Stomach (tissue), 9 donors: Measurements from ENCODE around the gene SEMA4B. TPM values are rescaled to one million over a fixed set of nuclear protein-coding genes. Genes with fewer than 3 reads are reported as not detected.
"Not testable (repeated sequence)": the region's sequence is repeated elsewhere in the genome, so short reads cannot be mapped to it uniquely, and the experiment has no call there.

Experiments
- DNase-seq, 2 donors: peaks; one replicate each; pipeline versions ENCODE4 v3.0.0 to v3.0.0-alpha.2; 2013 to 2019
- H3K27ac ChIP-seq, 5 donors: fragments of 200-600 bp in 4 of 5; sonication (generic) in 4 of 5; one replicate each; pipeline ENCODE4 v1.5.1; 2013 to 2019; ENCODE audit warnings: mild to moderate bottlenecking in 1 of 5, moderate library complexity in 1 of 5
- H3K27me3 ChIP-seq, 3 donors: fragments of 200-600 bp; sonication (generic); one replicate each; pipeline ENCODE4 v1.5.1; 2017 to 2019; ENCODE audit warnings: mixed run types in 1 of 3
- H3K36me3 ChIP-seq, 4 donors: fragments of 200-600 bp; sonication (generic); 1 replicate in 3 of 4; 2 replicates in 1 of 4; pipeline ENCODE4 v1.5.1; 2016 to 2019
- H3K4me1 ChIP-seq, 4 donors: fragments of 200-600 bp; sonication (generic); one replicate each; pipeline ENCODE4 v1.5.1; 2016 to 2019
- H3K4me3 ChIP-seq, 4 donors: fragments of 200-600 bp; sonication (generic) in 3 of 4; one replicate each; pipeline ENCODE4 v1.5.1; 2016 to 2019; ENCODE audit warnings: mild to moderate bottlenecking in 1 of 4
- H3K9me3 ChIP-seq, 4 donors: fragments of 200-600 bp; sonication (generic); one replicate each; pipeline ENCODE4 v1.5.1; 2016 to 2019
- CTCF ChIP-seq, 7 experiments: fragments of 450-650 bp in 4 of 7; fragments of 200-600 bp in 3 of 7; sonication (generic) in 3 of 7; IDR thresholded peaks; one replicate each; pipeline ENCODE4 v1.5.1; 2016 to 2019; ENCODE audit warnings: antibody characterized with exemption in 7 of 7, control low read depth in 2 of 7, mild to moderate bottlenecking in 1 of 7
- EP300 ChIP-seq: sonication (generic); formaldehyde crosslinking; IDR thresholded peaks from one replicate; pipeline ENCODE4 v1.6.1; 2017; ENCODE audit warnings: antibody characterized with exemption
- POLR2A ChIP-seq, 4 donors: fragments of 450-650 bp; IDR thresholded peaks; one replicate each; pipeline ENCODE4 v1.6.1; 2016; ENCODE audit warnings: antibody characterized with exemption in 4 of 4, control low read depth in 2 of 4, mild to moderate bottlenecking in 1 of 4, moderate library complexity in 1 of 4
- POLR2AphosphoS5 ChIP-seq, 3 donors: sonication (generic); formaldehyde crosslinking; IDR thresholded peaks; one replicate each; pipeline ENCODE4 v1.6.1; 2016; ENCODE audit warnings: antibody characterized with exemption in 3 of 3
- WGBS, 5 donors: extraction: QIAGEN DNeasy Blood & Tissue Kit in 3 of 5; methylation state at CpG; one replicate each; pipeline versions ENCODE4 v1.1.5 to v1.1.7; 2013 to 2018; 5-methylcytosine and 5-hydroxymethylcytosine counted together
- intact Hi-C: fragments of 100-400 bp; cut with DNase I; formaldehyde crosslinking; loops from one replicate; pipeline ENCODE4 v1.15.1; 2023; ENCODE audit warnings: low total_unique reads
- polyA plus RNA-seq, 3 donors: library from polyadenylated mRNA; stranded (reverse); fragments of 200-250 nt; gene quantifications; one replicate each; pipeline ENCODE4 v1.2.3, GENCODE V29; 2013
- total RNA-seq, 5 donors: library from RNA; depleted of rRNA; stranded (reverse); fragments of >200 nt; gene quantifications; one replicate each; pipeline versions ENCODE4 v1.1.0 to v1.2.3, GENCODE V29; 2014 to 2016
- donor health status: healthy with polysubstance abuse.
- donor health status: Bipolar disorder and iron deficiency.
- donor health status: healthy.

SEMA4B gene
- total and polyA plus RNA-seq, 8 donors: 11.3 to 199 (median 53.2) TPM

DNA sequence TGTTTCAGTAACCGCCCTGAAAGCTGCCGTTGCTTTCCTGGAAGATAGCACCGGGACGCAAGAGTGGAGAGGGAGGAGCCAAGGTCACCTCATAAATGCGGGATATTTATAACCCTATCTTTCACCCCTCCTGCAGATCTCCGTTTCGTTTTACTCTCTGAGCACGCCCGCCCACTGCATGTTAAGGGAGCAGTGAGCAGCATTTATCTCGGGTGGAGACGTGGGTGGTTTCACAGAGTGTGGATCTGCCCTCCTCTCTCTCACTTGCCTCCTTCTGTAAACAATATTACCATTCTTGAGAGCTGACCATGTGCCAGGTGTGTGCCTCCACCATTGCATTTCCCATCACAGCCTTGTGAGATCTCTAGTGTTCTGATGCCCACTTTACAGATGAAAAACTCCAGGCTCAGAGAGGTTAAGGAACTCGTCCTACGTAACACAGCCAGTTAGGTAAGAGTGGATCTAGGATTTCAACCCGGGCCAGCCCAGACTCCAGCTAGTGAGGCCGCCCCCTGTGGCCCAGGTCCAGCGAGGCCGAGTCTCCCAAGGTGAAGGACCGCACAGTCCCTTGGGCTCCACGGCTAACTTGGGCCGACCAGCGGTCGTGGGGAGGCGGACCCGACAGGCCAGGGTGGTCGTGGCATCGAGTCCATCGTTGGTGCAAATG lies 16.9 kb upstream of the SEMA4B start:
- Histone ChIP-seq H3K9me3 (no peaks in the 10 kb centered on the region), H3K27me3 (no peaks in the 10 kb centered on the region), H3K36me3 (no peaks in the 10 kb centered on the region), H3K4me1 (peaks cover 18 to 63% (median 43%) of the 10 kb centered on the region in 4 donors), H3K27ac (peak overlapping the region; percentile 93 to 98 (median 96)), H3K4me3 (peak overlapping the region; percentile 68 to 78 (median 76))
- peak; percentile 92 for TF ChIP-seq EP300
- no peak for TF ChIP-seq CTCF (IDR thresholded peaks at IDR 0.05)
- TF ChIP-seq POLR2A (IDR thresholded peaks at IDR 0.05): no peak
- TF ChIP-seq POLR2AphosphoS5 (IDR thresholded peaks at IDR 0.05): peak; percentile 57 to 94 (median 84)
- 6 to 14% (median 10%) methylated on average over 14 to 27 of the region's 27 CpGs for WGBS, 5 donors
- DNase-seq: peak; percentile 91 to 92
- intact Hi-C loops: no loop called here

GRCh38 chr15:90184786-90185704 lies 16.1 kb upstream of the SEMA4B start:
- H3K4me1 ChIP-seq: peaks cover 20 to 71% (median 49%) of the 10 kb centered on the region in 4 donors

DNA sequence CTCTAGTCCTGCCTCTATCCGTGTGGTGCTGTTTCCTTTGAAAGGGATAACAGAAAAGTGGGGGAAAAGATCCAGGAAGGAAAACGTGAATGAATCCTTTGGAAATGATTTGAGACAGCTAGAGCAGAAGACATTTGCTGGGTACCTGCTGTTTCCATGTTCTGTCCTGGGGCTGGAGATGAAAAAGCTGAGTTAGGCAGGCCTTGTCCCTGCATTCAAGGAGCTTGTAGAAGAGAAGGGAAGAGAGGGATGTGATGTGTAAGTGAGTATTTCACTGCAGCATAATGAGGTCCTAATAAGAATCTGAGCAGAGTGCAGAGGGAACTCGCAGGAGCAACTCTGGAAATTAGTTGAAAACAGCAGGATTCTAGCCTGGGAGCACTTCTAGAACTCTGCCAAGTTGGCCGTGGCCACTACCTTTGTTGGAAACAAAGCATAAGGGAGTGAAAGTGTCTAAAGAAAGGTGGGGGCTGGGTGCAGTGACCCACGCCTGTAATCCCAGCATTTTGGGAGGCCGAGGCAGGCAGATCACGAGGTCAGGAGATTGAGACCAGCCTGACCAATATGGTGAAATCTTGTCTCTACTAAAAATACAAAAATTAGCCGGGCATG lies 13.8 kb upstream of the SEMA4B start:
- TF ChIP-seq EP300 (no peak), CTCF (IDR thresholded peaks at IDR 0.05) (no peak), POLR2A (IDR thresholded peaks at IDR 0.05) (no peak)
- H3K27me3 ChIP-seq: no peaks in the 10 kb centered on the region
- H3K27ac ChIP-seq: peak overlapping the region in 3 of 5 donors; percentile 93 to 97 (median 94)
- H3K4me3 ChIP-seq: peak overlapping the region in 1 of 4 donors; percentile 1
- no peaks in the 10 kb centered on the region for H3K9me3 ChIP-seq
- peaks cover 41 to 94% (median 72%) of the 10 kb centered on the region in 4 donors for H3K4me1 ChIP-seq
- 60 to 71% (median 64%) methylated on average over 8 of the region's 8 CpGs for WGBS, 5 donors
- H3K36me3 ChIP-seq: no peaks in the 10 kb centered on the region
- intact Hi-C loops: no loop called here
- no peak for DNase-seq

More at GRCh38 chr15:90184786-90185704, 16.1 kb upstream of the SEMA4B start:
- peak; percentile 74 to 90 for DNase-seq
- Histone ChIP-seq H3K4me3 (peak overlapping the region; percentile 68 to 78 (median 76)), H3K27ac (peak overlapping the region; percentile 93 to 98 (median 96)), H3K36me3 (no peaks in the 10 kb centered on the region), H3K27me3 (no peaks in the 10 kb centered on the region), H3K9me3 (no peaks in the 10 kb centered on the region)
- TF ChIP-seq POLR2AphosphoS5 (IDR thresholded peaks at IDR 0.05): peak in 1 of 3 donors; percentile 64
- TF ChIP-seq CTCF (IDR thresholded peaks at IDR 0.05): peak in 1 of 7 experiments; percentile 20
- TF ChIP-seq EP300: no peak
- TF ChIP-seq POLR2A (IDR thresholded peaks at IDR 0.05): peak in 1 of 4 donors; percentile 34
- intact Hi-C loops: no loop called here
- WGBS, 5 donors: 2 to 15% (median 3%) methylated on average over 9 to 67 of the region's 67 CpGs

- H3K9me3 ChIP-seq, intact Hi-C loops, DNase-seq, H3K27me3 ChIP-seq, H3K36me3 ChIP-seq, H3K4me3 ChIP-seq: not testable (repeated sequence)
- H3K4me1 ChIP-seq: peaks cover 48 to 95% (median 78%) of the 10 kb centered on the region in 4 donors
- peak overlapping the region in 3 of 5 donors; percentile 1 to 80 (median 22) for H3K27ac ChIP-seq
- WGBS, 5 donors: 90 to 98% (median 93%) methylated on average over 7 of the region's 7 CpGs
Measured at GRCh38 chr15:90188065-90188464, 13.1 kb upstream of the SEMA4B start.
